HFF-Myc (cell line): ENCODE data around the gene STX10.

Source experiments
- DNase-seq: peaks from one replicate; pipeline ENCODE4 v3.0.0-alpha.2; 2011; ENCODE audit warnings: low read depth; ENCODE audit errors: extremely low read depth
- H3K4me3 ChIP-seq: replicated peaks from 2 replicates; pipeline ENCODE4 v1.5.1; 2011; ENCODE audit warnings: low read depth, mild to moderate bottlenecking, control low read depth, low read length
- TF ChIP-seq, protein P1 (sequence below): IDR thresholded peaks from 2 replicates; pipeline ENCODE4 v1.5.1; 2012; ENCODE audit warnings: mild to moderate bottlenecking, low read depth, low read length, control low read depth; ENCODE audit errors: missing control alignments

STX10 gene

DNA sequence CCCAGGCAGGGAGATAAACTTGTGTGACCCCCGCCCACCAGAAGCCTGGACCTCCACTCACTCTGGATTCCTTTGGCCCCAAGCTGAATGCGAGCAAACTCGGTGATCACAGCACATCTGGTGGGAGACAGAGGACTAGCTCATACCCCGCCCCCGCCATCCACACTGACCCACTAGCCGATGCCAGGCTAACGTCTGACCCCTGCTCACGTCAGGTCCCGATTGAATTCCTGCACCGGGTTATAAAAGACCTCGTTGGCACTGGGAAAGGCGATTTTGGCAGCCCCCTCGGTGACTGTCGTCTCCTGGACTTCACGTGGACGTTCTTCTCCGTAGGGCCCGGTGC is 34.3 kb downstream of the STX10 start:
- peak overlapping the region; percentile 99 for H3K4me3 ChIP-seq
- DNase-seq, result no peak
- TF ChIP-seq, protein P1, sequence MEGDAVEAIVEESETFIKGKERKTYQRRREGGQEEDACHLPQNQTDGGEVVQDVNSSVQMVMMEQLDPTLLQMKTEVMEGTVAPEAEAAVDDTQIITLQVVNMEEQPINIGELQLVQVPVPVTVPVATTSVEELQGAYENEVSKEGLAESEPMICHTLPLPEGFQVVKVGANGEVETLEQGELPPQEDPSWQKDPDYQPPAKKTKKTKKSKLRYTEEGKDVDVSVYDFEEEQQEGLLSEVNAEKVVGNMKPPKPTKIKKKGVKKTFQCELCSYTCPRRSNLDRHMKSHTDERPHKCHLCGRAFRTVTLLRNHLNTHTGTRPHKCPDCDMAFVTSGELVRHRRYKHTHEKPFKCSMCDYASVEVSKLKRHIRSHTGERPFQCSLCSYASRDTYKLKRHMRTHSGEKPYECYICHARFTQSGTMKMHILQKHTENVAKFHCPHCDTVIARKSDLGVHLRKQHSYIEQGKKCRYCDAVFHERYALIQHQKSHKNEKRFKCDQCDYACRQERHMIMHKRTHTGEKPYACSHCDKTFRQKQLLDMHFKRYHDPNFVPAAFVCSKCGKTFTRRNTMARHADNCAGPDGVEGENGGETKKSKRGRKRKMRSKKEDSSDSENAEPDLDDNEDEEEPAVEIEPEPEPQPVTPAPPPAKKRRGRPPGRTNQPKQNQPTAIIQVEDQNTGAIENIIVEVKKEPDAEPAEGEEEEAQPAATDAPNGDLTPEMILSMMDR, result no peak

DNA sequence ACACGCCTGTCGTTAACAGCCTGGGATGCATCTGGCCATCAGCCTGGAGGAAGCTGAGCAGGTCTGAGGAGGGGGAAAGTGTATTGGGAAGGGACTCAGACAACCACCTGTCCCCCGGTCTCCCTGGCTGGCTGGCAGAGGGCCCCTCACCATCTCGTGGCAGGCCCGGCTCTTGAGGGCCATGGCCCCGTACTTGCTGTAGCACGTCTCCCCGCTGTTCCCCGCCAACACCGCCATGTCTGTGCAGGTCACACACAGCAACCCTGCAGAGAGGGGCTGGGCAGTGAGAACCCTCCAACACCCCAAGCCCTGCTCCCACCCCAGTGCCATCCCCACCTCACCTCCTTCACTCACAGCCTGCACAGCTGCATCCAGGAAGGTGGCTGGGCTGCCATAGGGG is 37.6 kb downstream of the STX10 start:
- TF ChIP-seq, protein P1, result no peak
- H3K4me3 ChIP-seq, result no peak overlapping the region
- DNase-seq, result no peak

DNA sequence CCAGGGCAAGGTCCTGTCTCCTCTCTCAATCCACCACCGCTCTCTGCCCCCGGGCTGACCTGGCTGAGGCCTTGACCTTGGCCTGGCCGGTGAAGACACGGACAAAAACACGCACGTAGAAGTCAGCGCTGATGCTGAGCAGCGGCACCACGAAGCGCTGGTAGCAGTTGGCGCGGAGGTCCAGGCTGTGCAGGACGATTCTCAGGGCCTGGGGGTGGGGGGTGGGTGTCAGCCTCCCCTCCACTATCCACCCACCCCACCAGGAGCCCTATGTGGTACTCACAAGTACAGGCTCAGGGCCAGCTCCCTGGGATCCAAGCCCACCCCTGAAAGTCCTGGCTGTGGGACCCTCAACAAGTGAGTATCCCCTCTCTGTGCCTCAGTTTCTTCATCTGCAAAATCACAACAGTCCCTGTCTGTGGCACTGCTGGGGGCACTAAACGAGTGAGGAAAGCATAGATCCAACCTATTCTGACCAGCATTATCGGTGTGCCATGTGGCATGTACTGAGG is 40.0 kb downstream of the STX10 start:
- TF ChIP-seq, protein P1, result no peak

DNA sequence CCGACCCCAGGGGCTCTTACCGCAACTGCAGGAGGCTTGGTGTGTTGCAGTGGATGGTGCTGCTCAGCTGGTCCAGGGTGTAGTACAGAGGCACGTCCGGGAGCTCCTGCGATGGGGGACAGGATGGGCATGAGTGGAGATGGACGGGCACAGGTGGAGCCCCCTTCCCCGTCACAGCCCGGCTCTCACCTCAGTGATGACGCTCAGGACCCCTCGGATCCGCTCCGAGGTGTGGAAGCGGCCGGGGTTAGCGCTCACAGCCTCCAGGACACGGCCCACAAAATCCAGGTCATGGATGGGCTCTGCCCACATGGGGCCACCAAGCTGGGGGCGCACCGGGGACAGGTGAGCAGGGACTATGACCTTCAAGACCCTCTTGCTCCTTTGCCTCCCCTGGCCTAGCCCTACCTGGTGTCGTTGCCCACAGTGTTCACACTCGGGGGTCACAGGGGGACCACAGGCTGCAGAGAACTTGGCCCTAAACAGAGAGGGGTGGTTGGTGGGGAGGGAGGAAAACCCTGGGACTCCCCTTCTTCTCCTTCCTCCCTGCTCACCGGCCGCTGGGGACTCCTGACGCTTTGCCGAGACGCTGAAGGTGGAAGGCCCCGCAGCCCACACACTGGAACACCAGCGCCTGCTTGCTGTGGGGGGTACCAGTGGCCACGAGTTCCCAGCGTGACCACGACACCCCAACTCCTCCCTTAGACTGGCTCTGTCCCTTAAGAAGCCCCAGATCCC is 40.6 kb downstream of the STX10 start:
- H3K4me3 ChIP-seq, result no peak overlapping the region
- DNase-seq, result no peak
- TF ChIP-seq, protein P1, result no peak

More for the DNA sequence above, 40.0 kb downstream of the STX10 start:
- H3K4me3 ChIP-seq, result no peak overlapping the region
- no peak for DNase-seq

DNA sequence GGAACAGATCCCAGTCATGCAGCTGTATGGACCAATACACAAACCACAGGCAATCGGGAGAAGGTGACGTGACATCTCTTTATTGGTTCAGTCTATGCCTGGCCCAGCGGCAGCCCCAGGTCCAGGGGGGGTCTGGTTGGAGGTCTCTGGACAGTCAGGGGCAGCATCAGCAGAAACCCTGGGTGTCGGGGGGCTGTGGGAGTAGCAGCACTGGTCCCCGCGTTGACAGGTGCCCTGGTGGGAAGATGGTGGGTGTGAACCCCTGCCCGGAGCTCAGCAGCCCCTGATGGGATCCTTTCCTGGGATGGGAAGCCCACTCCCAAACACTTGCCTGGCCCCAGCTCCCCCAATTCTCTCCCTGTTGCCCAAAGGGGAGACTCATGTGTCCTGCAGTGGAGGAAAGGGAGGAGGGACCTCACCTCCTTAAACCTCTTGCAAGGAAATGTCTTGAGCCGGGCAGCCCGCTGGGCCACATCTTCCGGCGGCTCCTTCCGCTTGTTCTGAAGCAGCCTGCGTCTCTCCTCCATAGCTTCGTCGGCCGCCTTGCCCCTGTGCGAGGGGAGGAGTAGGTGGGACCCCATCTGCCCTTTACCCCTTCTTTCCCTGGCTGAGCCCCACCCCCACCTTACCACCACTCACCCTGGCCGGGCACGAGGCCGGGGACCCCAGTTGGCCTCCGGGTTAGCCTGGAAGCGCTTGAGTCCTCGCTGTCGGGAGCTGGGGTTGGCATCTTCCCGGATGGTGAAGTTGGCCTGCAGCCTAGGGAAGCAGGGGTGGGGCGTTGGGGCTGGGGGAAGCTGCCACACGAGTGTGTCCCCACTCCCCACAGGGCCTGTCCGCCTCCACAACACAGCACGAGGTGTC is 45.1 kb downstream of the STX10 start:
- no peak for DNase-seq
- H3K4me3 ChIP-seq, result no peak overlapping the region
- TF ChIP-seq, protein P1, result no peak

DNA sequence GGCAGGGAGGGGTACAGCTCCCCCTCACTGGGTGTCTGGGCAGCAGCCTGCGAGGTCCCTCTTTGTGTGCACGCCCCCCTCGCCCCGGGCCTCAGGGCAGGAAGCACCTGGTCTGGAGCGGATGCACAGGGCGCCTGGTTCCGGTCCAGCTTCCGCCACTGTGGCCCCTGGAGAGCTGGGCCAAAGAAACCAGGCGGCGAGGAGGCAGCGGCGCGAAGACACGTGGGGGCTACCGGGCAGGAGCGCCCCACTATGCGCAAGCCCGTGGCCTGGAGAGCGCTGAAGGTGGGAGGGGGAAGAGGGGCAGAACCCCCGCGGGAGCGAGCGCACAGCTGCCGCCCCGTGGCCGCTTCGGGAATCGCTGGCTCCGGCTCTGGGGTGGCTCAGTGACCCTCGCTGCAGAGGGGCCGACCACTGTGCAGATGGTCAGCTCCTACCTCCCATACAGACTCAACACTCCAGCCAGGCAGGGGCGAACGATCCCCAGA is 45.8 kb downstream of the STX10 start:
- DNase-seq, result no peak
- no peak overlapping the region for H3K4me3 ChIP-seq

More for the DNA sequence above, 45.8 kb downstream of the STX10 start:
- TF ChIP-seq, protein P1, result peak; percentile 68
